Suprapubic skin (tissue), 4 donors: ENCODE measurements around the gene EXOC2. TPM values are rescaled to one million over a fixed set of nuclear protein-coding genes. Genes with fewer than 3 reads are reported as not detected.
"Not testable (repeated sequence)": the region's sequence is repeated elsewhere in the genome, so short reads cannot be mapped to it uniquely, and the experiment has no call there.

ENCODE experiments used
- DNase-seq, 2 donors: peaks; one replicate each; pipeline ENCODE4 v3.0.0-alpha.2; 2019; ENCODE audit warnings: low spot score in 2 of 2
- H3K27ac ChIP-seq: fragments of 200-600 bp; sonication (generic); one replicate; pipeline ENCODE4 v1.5.1; 2019
- H3K27me3 ChIP-seq: fragments of 200-600 bp; sonication (generic); one replicate; pipeline ENCODE4 v1.5.1; 2019
- H3K36me3 ChIP-seq: fragments of 200-600 bp; sonication (generic); one replicate; pipeline ENCODE4 v1.5.1; 2019
- H3K4me1 ChIP-seq: fragments of 200-600 bp; sonication (generic); one replicate; pipeline ENCODE4 v1.5.1; 2019
- H3K4me3 ChIP-seq: fragments of 200-600 bp; sonication (generic); one replicate; pipeline ENCODE4 v1.5.1; 2019; ENCODE audit warnings: mild to moderate bottlenecking
- H3K9me3 ChIP-seq: fragments of 200-600 bp; sonication (generic); one replicate; pipeline ENCODE4 v1.5.1; 2019
- CTCF ChIP-seq, 2 donors: fragments of 200-600 bp in 1 of 2; fragments of 450-650 bp in 1 of 2; sonication (generic) in 1 of 2; IDR thresholded peaks; one replicate each; pipeline ENCODE4 v1.5.1; 2016 to 2019; ENCODE audit warnings: antibody characterized with exemption in 2 of 2, mild to moderate bottlenecking in 1 of 2, moderate library complexity in 1 of 2
- EP300 ChIP-seq: sonication (generic); formaldehyde crosslinking; IDR thresholded peaks from one replicate; pipeline ENCODE4 v1.6.1; 2017; ENCODE audit warnings: antibody characterized with exemption
- POLR2A ChIP-seq, 2 donors: fragments of 450-650 bp; IDR thresholded peaks; one replicate each; pipeline ENCODE4 v1.6.1; 2017; ENCODE audit warnings: antibody characterized with exemption in 2 of 2, mild to moderate bottlenecking in 2 of 2, moderate library complexity in 2 of 2
- POLR2AphosphoS5 ChIP-seq, 3 donors: sonication (generic); formaldehyde crosslinking; IDR thresholded peaks; one replicate each; pipeline ENCODE4 v1.6.1; 2017; ENCODE audit warnings: antibody characterized with exemption in 3 of 3
- WGBS: methylation state at CpG from one replicate; pipeline ENCODE4 v1.1.5; 2018; 5-methylcytosine and 5-hydroxymethylcytosine counted together
- total RNA-seq, 4 donors: library from RNA; depleted of rRNA; stranded (reverse); fragments of >200 nt; gene quantifications; one replicate each; pipeline ENCODE4 v1.1.0, GENCODE V29; 2016

EXOC2 gene
- total RNA-seq, 4 donors from 2014 or later = 17.7 to 28.1 (median 20.3) TPM

DNA sequence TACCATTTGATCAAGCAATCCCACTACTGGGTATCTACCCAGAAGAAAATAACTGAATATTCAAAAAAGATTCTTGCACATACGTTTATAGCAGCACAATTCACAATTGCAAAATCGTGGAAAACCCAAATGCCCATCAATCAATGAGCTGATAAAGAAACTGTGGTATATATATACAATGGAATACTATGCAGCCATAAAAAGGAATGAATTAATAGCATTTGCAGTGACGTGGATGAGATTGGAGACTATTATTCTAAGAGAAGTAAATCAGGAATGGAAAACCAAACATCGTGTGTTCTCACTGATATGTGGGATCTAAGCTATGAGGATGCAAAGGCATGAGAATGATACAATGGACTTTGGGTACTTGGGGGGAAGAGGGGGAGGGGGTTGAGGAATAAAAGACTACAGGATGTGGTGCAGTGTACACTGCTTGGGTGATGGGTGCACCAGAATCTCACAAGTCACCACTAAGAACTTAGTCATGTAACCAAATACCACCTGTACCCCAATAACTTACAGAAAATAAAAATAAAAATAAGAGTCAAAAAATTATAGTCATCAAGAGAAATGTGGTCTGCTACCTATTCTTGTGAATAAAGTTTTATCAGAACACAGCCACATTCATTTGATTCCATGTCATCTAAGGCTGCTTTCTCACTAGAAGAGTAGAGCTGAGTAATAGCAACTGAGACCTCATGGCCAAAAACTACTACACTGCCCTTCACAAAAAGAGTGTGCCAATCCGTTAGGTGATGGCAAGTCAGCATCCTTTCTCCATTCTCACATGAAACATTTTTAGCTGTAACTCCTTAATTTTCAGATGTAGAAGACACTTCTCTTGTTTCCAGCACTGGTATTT lies 27.3 kb downstream of the EXOC2 start:
- no peaks in the 10 kb centered on the region for H3K27me3 ChIP-seq
- H3K36me3 ChIP-seq = no peaks in the 10 kb centered on the region
- no peak for TF ChIP-seq EP300
- TF ChIP-seq CTCF (IDR thresholded peaks at IDR 0.05) = no peak
- TF ChIP-seq POLR2AphosphoS5 (IDR thresholded peaks at IDR 0.05) = no peak
- no peak for TF ChIP-seq POLR2A (IDR thresholded peaks at IDR 0.05)
- no peaks in the 10 kb centered on the region for H3K9me3 ChIP-seq
- no peak for DNase-seq
- no peaks in the 10 kb centered on the region for H3K4me1 ChIP-seq
- H3K27ac ChIP-seq = no peak overlapping the region
- H3K4me3 ChIP-seq = no peak overlapping the region
- WGBS = 93% methylated on average over 5 of the region's 5 CpGs

DNA sequence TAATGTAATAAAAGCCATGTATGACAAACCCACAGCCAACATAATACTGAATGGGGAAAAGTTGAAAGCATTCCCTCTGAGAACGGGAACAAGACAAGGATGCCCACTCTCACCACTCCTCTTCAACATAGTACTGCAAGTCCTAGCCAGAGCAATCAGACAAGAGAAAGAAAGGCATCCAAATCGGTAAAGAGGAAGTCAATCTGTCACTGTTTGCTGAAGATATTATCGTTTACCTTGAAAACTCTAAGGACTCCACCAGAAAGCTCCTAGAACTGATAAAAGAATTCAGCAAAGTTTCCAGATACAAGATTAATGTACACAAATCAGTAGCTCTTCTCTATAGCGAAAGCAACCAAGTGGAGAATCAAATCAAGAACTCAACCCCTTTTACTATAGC lies 29.2 kb downstream of the EXOC2 start:
- 84% methylated on average over 4 of the region's 4 CpGs for WGBS
- H3K36me3 ChIP-seq, H3K4me1 ChIP-seq, H3K4me3 ChIP-seq, DNase-seq, H3K27me3 ChIP-seq, H3K9me3 ChIP-seq, H3K27ac ChIP-seq: not testable (repeated sequence)

DNA sequence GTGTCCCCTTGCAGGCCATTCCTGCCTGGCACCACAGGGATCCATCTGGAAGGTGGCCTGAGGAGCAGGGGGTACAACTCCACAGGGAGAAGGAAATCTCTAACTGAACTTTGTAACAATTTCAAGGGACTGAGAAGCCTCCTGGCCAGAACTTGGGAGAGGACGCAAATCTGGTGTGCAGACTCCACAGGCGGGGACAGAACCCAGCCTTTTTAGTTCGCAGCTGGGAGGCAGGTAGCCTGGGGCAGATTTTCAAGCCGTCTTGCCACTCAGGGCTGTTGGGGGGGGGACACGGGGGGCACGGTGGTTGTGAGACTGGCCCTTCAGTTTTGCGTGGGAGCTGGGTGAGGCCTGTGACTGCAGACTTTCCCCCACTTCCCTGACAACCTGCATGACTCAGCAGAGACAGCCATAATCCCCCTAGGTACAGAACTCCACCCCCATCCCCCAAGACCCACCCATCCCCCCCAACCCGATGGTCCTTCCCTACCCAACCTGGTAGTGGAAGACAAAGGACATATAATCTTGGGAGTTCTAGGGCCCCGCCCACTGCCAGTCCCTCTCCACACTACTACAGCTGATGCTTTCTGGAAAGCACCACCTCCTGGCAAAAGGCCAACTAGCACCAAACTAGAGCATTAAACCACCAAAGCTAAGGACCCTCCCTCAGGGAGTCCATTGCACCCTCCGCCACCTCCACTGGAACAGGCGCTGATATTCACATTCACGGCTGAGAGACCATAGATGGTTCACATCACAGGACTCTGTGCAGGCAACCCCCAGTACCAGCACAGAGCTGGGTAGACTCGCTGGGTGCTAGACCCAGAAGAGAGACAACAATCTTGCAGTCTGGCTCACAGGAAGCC lies 33.0 kb downstream of the EXOC2 start:
- no peak overlapping the region for H3K27ac ChIP-seq
- peaks cover 12% of the 10 kb centered on the region for H3K36me3 ChIP-seq
- no peak for DNase-seq
- no peaks in the 10 kb centered on the region for H3K9me3 ChIP-seq
- no peak overlapping the region for H3K4me3 ChIP-seq
- no peaks in the 10 kb centered on the region for H3K4me1 ChIP-seq
- WGBS = 96% methylated on average over 6 of the region's 13 CpGs
- H3K27me3 ChIP-seq = no peaks in the 10 kb centered on the region
- no peak for TF ChIP-seq POLR2A (IDR thresholded peaks at IDR 0.05)
- no peak for TF ChIP-seq EP300
- no peak for TF ChIP-seq POLR2AphosphoS5 (IDR thresholded peaks at IDR 0.05)
- no peak for TF ChIP-seq CTCF (IDR thresholded peaks at IDR 0.05)

- no peak for DNase-seq
- no peak overlapping the region for H3K4me3 ChIP-seq
- no peak overlapping the region for H3K27ac ChIP-seq
- no peaks in the 10 kb centered on the region for H3K27me3 ChIP-seq
- H3K36me3 ChIP-seq = peaks cover 12% of the 10 kb centered on the region
- TF ChIP-seq POLR2AphosphoS5 (IDR thresholded peaks at IDR 0.05) (no peak), CTCF (IDR thresholded peaks at IDR 0.05) (no peak), EP300 (no peak), POLR2A (IDR thresholded peaks at IDR 0.05) (no peak)
- H3K9me3 ChIP-seq = no peaks in the 10 kb centered on the region
- 70% methylated on average over 2 of the region's 2 CpGs for WGBS
- H3K4me1 ChIP-seq = no peaks in the 10 kb centered on the region
Measured at GRCh38 chr6:658244-658643, 34.7 kb downstream of the EXOC2 start.

DNA sequence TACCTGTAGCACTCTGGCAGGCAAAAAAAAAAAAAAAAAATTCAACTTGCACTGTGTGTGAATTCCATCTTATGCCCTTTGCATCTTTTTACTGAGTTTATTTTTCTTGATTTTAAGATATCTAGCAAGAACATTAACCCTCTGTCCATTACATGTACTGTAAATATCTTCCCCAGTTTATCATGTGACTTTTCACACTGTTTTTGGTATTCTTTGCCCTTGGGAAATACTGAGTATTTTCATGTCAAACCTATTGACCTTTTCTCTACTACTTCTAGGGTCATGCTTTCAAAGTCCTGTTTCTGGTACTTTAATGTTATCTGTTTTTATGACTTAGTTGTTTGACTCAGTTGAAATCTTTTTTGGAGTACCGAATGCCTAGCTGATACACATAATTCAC lies 35.2 kb downstream of the EXOC2 start:
- Histone ChIP-seq H3K4me1 (no peaks in the 10 kb centered on the region), H3K27ac (no peak overlapping the region), H3K27me3 (no peaks in the 10 kb centered on the region), H3K36me3 (peaks cover 12% of the 10 kb centered on the region), H3K9me3 (no peaks in the 10 kb centered on the region), H3K4me3 (no peak overlapping the region)
- no peak for DNase-seq
- 91% methylated on average over 1 of the region's 1 CpG for WGBS
- TF ChIP-seq POLR2AphosphoS5 (IDR thresholded peaks at IDR 0.05) (no peak), EP300 (no peak), POLR2A (IDR thresholded peaks at IDR 0.05) (no peak), CTCF (IDR thresholded peaks at IDR 0.05) (no peak)
